Activated T-cell treated with anti-CD3 and anti-CD28 coated beads for 48 hours (primary cell): ENCODE measurements around the gene CALML6.
A peak's percentile ranks its signal among the peaks of the same experiment; 100 is the strongest.

Source experiments
- DNase-seq: peaks from one replicate; pipeline ENCODE4 v3.0.0-alpha.2; 2020; ENCODE audit warnings: low read depth

The CALML6 gene

GRCh38 chr1:1892079-1892762, 22.8 kb upstream of the CALML6 start:
- peak; percentile 19 for DNase-seq

GRCh38 chr1:1892763-1893120, 22.3 kb upstream of the CALML6 start:
- DNase-seq, result no peak

GRCh38 chr1:1893291-1893985, 21.6 kb upstream of the CALML6 start:
- DNase-seq, result no peak

- DNase-seq, result no peak
These were observed 21.1 kb upstream of the CALML6 start for GRCh38 chr1:1893997-1894353.

GRCh38 chr1:1894354-1895059, 20.6 kb upstream of the CALML6 start:
- no peak for DNase-seq

- DNase-seq, result no peak
These were observed 20.0 kb upstream of the CALML6 start for GRCh38 chr1:1895060-1895418.

GRCh38 chr1:1895456-1896336, 19.4 kb upstream of the CALML6 start:
- DNase-seq, result no peak

GRCh38 chr1:1898246-1898933, 16.7 kb upstream of the CALML6 start:
- no peak for DNase-seq

GRCh38 chr1:1899266-1899966, 15.6 kb upstream of the CALML6 start:
- no peak for DNase-seq

- DNase-seq, result no peak
These were observed 15.1 kb upstream of the CALML6 start for GRCh38 chr1:1899967-1900327.

- no peak for DNase-seq
These were observed 14.0 kb upstream of the CALML6 start for GRCh38 chr1:1900883-1901640.

- DNase-seq, result no peak
These were observed 13.3 kb upstream of the CALML6 start for GRCh38 chr1:1901641-1902294.

- no peak for DNase-seq
These were observed 11.8 kb upstream of the CALML6 start for GRCh38 chr1:1903224-1903623.

- peak; percentile 63 for DNase-seq
These were observed 8.6 kb upstream of the CALML6 start for GRCh38 chr1:1906185-1907097.

GRCh38 chr1:1907098-1907736, 7.8 kb upstream of the CALML6 start:
- DNase-seq, result no peak

- DNase-seq, result no peak
These were observed 6.6 kb upstream of the CALML6 start for GRCh38 chr1:1908506-1908791.

- DNase-seq, result no peak
These were observed 5.0 kb upstream of the CALML6 start for GRCh38 chr1:1910033-1910465.

- no peak for DNase-seq
These were observed 4.3 kb upstream of the CALML6 start for GRCh38 chr1:1910651-1911331.
